Measurements from ENCODE around the gene SLC22A13.

DNA sequence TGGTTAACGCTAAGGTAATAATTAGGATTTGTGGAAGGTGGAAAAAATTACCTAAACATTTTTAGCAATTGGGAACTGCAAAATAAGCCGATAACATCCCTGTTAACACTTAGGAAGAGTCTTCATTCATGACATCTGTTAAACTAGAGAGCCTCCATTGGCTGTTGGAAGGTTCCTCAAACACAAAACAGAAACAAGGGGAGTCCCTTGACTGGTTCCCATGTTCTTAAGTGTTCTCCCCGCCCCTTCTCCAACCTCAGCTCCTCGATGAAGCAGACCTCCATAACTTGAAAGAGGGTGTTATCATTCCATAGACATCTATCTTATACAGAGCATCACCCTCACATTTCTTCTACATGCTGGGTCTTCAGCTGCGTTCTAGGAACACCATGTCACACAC lies 2.5 kb downstream of the SLC22A13 start:
- TF ChIP-seq, protein P1, sequence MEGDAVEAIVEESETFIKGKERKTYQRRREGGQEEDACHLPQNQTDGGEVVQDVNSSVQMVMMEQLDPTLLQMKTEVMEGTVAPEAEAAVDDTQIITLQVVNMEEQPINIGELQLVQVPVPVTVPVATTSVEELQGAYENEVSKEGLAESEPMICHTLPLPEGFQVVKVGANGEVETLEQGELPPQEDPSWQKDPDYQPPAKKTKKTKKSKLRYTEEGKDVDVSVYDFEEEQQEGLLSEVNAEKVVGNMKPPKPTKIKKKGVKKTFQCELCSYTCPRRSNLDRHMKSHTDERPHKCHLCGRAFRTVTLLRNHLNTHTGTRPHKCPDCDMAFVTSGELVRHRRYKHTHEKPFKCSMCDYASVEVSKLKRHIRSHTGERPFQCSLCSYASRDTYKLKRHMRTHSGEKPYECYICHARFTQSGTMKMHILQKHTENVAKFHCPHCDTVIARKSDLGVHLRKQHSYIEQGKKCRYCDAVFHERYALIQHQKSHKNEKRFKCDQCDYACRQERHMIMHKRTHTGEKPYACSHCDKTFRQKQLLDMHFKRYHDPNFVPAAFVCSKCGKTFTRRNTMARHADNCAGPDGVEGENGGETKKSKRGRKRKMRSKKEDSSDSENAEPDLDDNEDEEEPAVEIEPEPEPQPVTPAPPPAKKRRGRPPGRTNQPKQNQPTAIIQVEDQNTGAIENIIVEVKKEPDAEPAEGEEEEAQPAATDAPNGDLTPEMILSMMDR (IDR thresholded peaks at IDR 0.05) = no peak
- TF ChIP-seq POLR2A (IDR thresholded peaks at IDR 0.05) = no peak
